ENCODE measurements around the gene PLEKHA4. TPM values are rescaled to one million over a fixed set of nuclear protein-coding genes. Genes with fewer than 3 reads are reported as not detected.
"Not testable (repeated sequence)": the region's sequence is repeated elsewhere in the genome, so short reads cannot be mapped to it uniquely, and the experiment has no call there.

Gene PLEKHA4
- total RNA-seq, 3 donors from 2014 or later, result 6.4 to 25.6 (median 22.4) TPM

- no peak overlapping the region for H3K4me3 ChIP-seq
- no peaks in the 10 kb centered on the region for H3K27me3 ChIP-seq
- no peaks in the 10 kb centered on the region for H3K4me1 ChIP-seq
- H3K36me3 ChIP-seq, result no peaks in the 10 kb centered on the region
- DNase-seq (ENCODE audit: low spot score in 2 of 2), result no peak
- intact Hi-C loops (cut with DNase I; ENCODE audit: low total_unique reads), result no loop called here
- H3K27ac ChIP-seq, result no peak overlapping the region
- no peak for TF ChIP-seq POLR2AphosphoS5 (IDR thresholded peaks at IDR 0.05)
- TF ChIP-seq, protein P1, sequence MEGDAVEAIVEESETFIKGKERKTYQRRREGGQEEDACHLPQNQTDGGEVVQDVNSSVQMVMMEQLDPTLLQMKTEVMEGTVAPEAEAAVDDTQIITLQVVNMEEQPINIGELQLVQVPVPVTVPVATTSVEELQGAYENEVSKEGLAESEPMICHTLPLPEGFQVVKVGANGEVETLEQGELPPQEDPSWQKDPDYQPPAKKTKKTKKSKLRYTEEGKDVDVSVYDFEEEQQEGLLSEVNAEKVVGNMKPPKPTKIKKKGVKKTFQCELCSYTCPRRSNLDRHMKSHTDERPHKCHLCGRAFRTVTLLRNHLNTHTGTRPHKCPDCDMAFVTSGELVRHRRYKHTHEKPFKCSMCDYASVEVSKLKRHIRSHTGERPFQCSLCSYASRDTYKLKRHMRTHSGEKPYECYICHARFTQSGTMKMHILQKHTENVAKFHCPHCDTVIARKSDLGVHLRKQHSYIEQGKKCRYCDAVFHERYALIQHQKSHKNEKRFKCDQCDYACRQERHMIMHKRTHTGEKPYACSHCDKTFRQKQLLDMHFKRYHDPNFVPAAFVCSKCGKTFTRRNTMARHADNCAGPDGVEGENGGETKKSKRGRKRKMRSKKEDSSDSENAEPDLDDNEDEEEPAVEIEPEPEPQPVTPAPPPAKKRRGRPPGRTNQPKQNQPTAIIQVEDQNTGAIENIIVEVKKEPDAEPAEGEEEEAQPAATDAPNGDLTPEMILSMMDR (IDR thresholded peaks at IDR 0.05), result no peak
- no peak for TF ChIP-seq POLR2A (IDR thresholded peaks at IDR 0.05)
- H3K9me3 ChIP-seq, result no peaks in the 10 kb centered on the region
Observed at GRCh38 chr19:48910803-48911202, 42.4 kb upstream of the PLEKHA4 start.

DNA sequence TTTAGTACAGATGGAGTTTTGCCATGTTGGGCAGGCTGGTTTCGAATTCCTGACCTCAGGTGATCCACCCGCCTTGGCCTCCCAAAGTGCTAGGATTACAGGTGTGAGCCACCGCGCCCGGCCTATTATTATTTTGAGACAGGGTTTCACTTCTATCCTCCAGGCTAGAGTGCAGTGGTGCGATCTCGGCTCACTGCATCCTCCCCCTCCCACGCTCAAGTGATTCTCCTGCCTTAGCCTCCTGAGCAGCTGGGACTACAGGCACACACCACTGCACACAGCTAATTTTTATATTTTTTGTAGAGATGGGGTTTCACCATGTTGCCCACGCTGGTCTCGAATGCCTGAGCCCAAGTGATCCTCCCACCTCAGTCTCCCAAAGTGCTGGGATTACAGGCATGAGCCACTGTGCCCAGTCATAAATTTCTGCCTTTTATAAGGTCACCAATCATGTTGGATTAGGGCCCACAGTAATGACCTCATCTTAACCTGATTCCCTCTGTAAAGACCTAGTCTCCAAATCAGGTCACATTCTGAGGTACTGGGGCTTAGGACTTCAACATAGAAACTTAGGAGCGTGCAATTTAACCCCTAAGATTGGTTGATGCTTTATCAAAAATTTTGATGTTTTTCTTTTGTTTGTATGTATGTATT is 41.1 kb upstream of the PLEKHA4 start:
- H3K4me1 ChIP-seq; H3K27me3 ChIP-seq; H3K9me3 ChIP-seq; H3K4me3 ChIP-seq; intact Hi-C loops (cut with DNase I; ENCODE audit: low total_unique reads); DNase-seq (ENCODE audit: low spot score in 2 of 2); H3K36me3 ChIP-seq: not testable (repeated sequence)
- H3K27ac ChIP-seq, result peak overlapping the region in 1 of 2 donors; percentile 58

DNA sequence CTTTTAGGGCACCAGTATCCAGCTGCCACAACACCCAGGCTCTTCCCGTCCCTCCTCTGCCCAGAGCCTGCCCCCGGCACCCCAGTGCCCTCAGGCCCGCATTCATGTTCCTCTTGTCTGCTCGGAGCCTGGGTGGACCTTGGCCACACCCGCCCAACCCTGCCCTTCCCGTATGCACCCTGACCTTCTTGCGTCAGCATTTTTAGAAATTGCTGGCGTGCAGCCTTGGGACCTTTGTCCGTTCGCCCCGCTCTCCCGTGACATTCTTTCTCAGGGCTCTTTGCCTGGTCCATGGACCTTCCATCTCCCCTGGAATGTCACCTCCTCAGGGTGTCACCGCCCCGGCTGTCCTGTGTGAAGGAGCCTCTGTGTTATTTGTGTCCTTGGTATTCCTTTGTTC is 39.3 kb upstream of the PLEKHA4 start:
- intact Hi-C loops (cut with DNase I; ENCODE audit: low total_unique reads), result no loop called here
- DNase-seq (ENCODE audit: low spot score in 2 of 2), result no peak
- Histone ChIP-seq H3K27me3 (no peaks in the 10 kb centered on the region), H3K9me3 (no peaks in the 10 kb centered on the region), H3K27ac (peak overlapping the region in 1 of 2 donors; percentile 68), H3K4me3 (no peak overlapping the region), H3K36me3 (no peaks in the 10 kb centered on the region), H3K4me1 (peaks cover 0 to 4% of the 10 kb centered on the region in 2 donors)
- TF ChIP-seq, protein P1 (IDR thresholded peaks at IDR 0.05), result no peak
- TF ChIP-seq POLR2A (IDR thresholded peaks at IDR 0.05) (no peak), POLR2AphosphoS5 (IDR thresholded peaks at IDR 0.05) (no peak)

DNA sequence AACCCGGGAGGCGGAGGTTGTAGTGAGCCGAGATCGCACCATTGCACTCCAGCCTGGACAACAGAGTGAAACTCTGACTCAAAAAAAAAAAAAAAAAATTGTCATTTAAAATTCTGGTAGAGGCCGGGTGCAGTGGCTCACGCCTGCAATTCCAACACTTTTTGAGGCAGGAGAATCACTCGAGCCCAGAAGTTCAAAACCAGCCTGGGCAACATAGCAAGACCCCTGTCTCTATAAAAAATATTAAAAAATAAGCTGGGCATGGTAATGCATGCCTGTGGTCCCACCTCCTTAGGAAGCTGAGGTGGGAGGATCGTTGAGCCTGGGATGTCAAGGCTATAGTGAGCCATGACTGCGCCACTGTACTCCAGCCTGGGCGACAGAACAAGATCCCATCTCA is 37.9 kb upstream of the PLEKHA4 start:
- peaks cover 4 to 11% of the 10 kb centered on the region in 2 donors for H3K4me1 ChIP-seq
- intact Hi-C loops (cut with DNase I; ENCODE audit: low total_unique reads), result no loop called here
- H3K27ac ChIP-seq, result no peak overlapping the region
- no peaks in the 10 kb centered on the region for H3K27me3 ChIP-seq
- no peak for DNase-seq (ENCODE audit: low spot score in 2 of 2)
- no peaks in the 10 kb centered on the region for H3K36me3 ChIP-seq
- H3K4me3 ChIP-seq, result no peak overlapping the region
- TF ChIP-seq, protein P1 (IDR thresholded peaks at IDR 0.05), result no peak
- H3K9me3 ChIP-seq, result no peaks in the 10 kb centered on the region

GRCh38 chr19:48905664-48906063 is 37.2 kb upstream of the PLEKHA4 start:
- H3K4me1 ChIP-seq, result peaks cover 5 to 17% of the 10 kb centered on the region in 2 donors
- TF ChIP-seq POLR2A (IDR thresholded peaks at IDR 0.05) (no peak), POLR2AphosphoS5 (IDR thresholded peaks at IDR 0.05) (no peak)
- TF ChIP-seq, protein P1 (IDR thresholded peaks at IDR 0.05), result no peak
- intact Hi-C loops (cut with DNase I; ENCODE audit: low total_unique reads), result no loop called here
- no peaks in the 10 kb centered on the region for H3K9me3 ChIP-seq
- H3K36me3 ChIP-seq, result no peaks in the 10 kb centered on the region
- H3K27ac ChIP-seq, result no peak overlapping the region
- no peak overlapping the region for H3K4me3 ChIP-seq
- H3K27me3 ChIP-seq, result no peaks in the 10 kb centered on the region
- DNase-seq (ENCODE audit: low spot score in 2 of 2), result no peak

DNA sequence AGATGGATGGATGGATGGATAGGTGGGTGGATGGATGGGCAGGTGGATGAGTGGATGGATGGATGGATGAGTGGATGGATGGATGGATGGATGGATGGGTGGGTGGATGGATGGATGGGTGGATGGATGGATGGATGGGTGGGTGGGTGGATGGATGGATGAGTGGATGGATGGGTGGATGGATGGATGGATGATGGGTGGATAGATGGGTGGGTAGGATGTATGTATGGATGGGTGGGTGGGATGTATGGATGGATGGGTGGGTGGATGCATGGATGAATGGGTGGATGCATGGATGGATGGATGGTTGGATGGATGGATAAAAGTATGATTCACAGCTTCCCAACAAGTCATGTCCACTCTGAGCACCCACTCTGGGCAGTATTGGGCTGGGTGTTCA is 35.4 kb upstream of the PLEKHA4 start:
- H3K27ac ChIP-seq; H3K4me3 ChIP-seq; DNase-seq (ENCODE audit: low spot score in 2 of 2); H3K36me3 ChIP-seq; H3K9me3 ChIP-seq; H3K27me3 ChIP-seq; intact Hi-C loops (cut with DNase I; ENCODE audit: low total_unique reads): not testable (repeated sequence)
- peaks cover 5 to 17% of the 10 kb centered on the region in 2 donors for H3K4me1 ChIP-seq

GRCh38 chr19:48902291-48902690 is 33.9 kb upstream of the PLEKHA4 start:
- intact Hi-C loops (cut with DNase I; ENCODE audit: low total_unique reads); H3K4me3 ChIP-seq; H3K27ac ChIP-seq; H3K36me3 ChIP-seq; H3K9me3 ChIP-seq; H3K27me3 ChIP-seq; DNase-seq (ENCODE audit: low spot score in 2 of 2): not testable (repeated sequence)
- H3K4me1 ChIP-seq, result peaks cover 5 to 17% of the 10 kb centered on the region in 2 donors

All from breast epithelium (tissue), 4 donors.